Gastroesophageal sphincter (tissue), 4 donors: ENCODE data around the gene LPP. TPM values are rescaled to one million over a fixed set of nuclear protein-coding genes. Genes with fewer than 3 reads are reported as not detected.
A peak's percentile ranks its signal among the peaks of the same experiment; 100 is the strongest.

Source experiments
- ATAC-seq: fragments of 150-250 bp; one replicate; pipeline ENCODE4 v1.9.1; 2016; ENCODE audit warnings: mild to moderate bottlenecking, moderate library complexity
- H3K27ac ChIP-seq, 4 donors: fragments of 200-600 bp; sonication (generic) in 3 of 4; 1 replicate in 3 of 4; 2 replicates in 1 of 4; pipeline ENCODE4 v1.5.1; 2016 to 2019
- H3K27me3 ChIP-seq: fragments of 200-600 bp; sonication (generic); one replicate; pipeline ENCODE4 v1.5.1; 2019
- H3K36me3 ChIP-seq, 2 donors: fragments of 200-600 bp; sonication (generic); one replicate each; pipeline ENCODE4 v1.5.1; 2019; ENCODE audit warnings: control low read depth in 1 of 2
- H3K4me1 ChIP-seq, 3 donors: fragments of 200-600 bp; sonication (generic); 1 replicate in 2 of 3; 2 replicates in 1 of 3; pipeline ENCODE4 v1.5.1; 2016 to 2019; ENCODE audit warnings: control low read depth in 2 of 3
- H3K4me3 ChIP-seq, 2 donors: fragments of 200-600 bp; sonication (generic); one replicate each; pipeline ENCODE4 v1.5.1; 2019; ENCODE audit warnings: mild to moderate bottlenecking in 1 of 2, moderate library complexity in 1 of 2
- H3K9me3 ChIP-seq, 3 donors: fragments of 200-600 bp; sonication (generic); one replicate each; pipeline ENCODE4 v1.5.1; 2017 to 2019; ENCODE audit warnings: control low read depth in 2 of 3
- CTCF ChIP-seq, 4 experiments: fragments of 200-600 bp in 2 of 4; fragments of 450-650 bp in 2 of 4; sonication (generic) in 1 of 4; IDR thresholded peaks; one replicate each; pipeline ENCODE4 v1.5.1; 2017 to 2019; ENCODE audit warnings: antibody characterized with exemption in 4 of 4, mild to moderate bottlenecking in 2 of 4, moderate library complexity in 2 of 4
- EP300 ChIP-seq: sonication (generic); formaldehyde crosslinking; IDR thresholded peaks from one replicate; pipeline ENCODE4 v1.6.1; 2017; ENCODE audit warnings: antibody characterized with exemption, mild to moderate bottlenecking
- POLR2A ChIP-seq, 2 donors: fragments of 450-650 bp; IDR thresholded peaks; one replicate each; pipeline ENCODE4 v1.6.1; 2017; ENCODE audit warnings: antibody characterized with exemption in 2 of 2, mild to moderate bottlenecking in 2 of 2, moderate library complexity in 1 of 2
- POLR2AphosphoS5 ChIP-seq: sonication (generic); formaldehyde crosslinking; IDR thresholded peaks from one replicate; pipeline ENCODE4 v1.6.1; 2017; ENCODE audit warnings: antibody characterized with exemption
- WGBS, 2 donors: methylation state at CpG; one replicate each; pipeline ENCODE4 v1.1.5; 2018; ENCODE audit warnings: low coverage in 1 of 2; 5-methylcytosine and 5-hydroxymethylcytosine counted together
- total RNA-seq, 4 donors: library from RNA; depleted of rRNA; stranded (reverse); fragments of >200 nt; gene quantifications; one replicate each; pipeline ENCODE4 v1.1.0, GENCODE V29; 2016

The LPP gene
- total RNA-seq, 4 donors from 2014 or later, result 1,243 to 2,297 (median 2,164) TPM

- no peaks in the 10 kb centered on the region for H3K36me3 ChIP-seq
- no peak overlapping the region for H3K4me3 ChIP-seq
- 10 to 12% methylated on average over 2 of the region's 2 CpGs for WGBS, 2 donors
- no peaks in the 10 kb centered on the region for H3K27me3 ChIP-seq
- ATAC-seq, result peak; percentile 81
- no peak for TF ChIP-seq CTCF (IDR thresholded peaks at IDR 0.05)
- peak; percentile 74 for TF ChIP-seq POLR2AphosphoS5
- no peak for TF ChIP-seq POLR2A (IDR thresholded peaks at IDR 0.05)
- no peak for TF ChIP-seq EP300
- no peaks in the 10 kb centered on the region for H3K9me3 ChIP-seq
- H3K27ac ChIP-seq, result peak overlapping the region; percentile 65 to 78 (median 75)
- peaks cover 17 to 89% (median 24%) of the 10 kb centered on the region in 3 donors for H3K4me1 ChIP-seq
Observed at GRCh38 chr3:188689101-188689574, 535.2 kb downstream of the LPP start.

GRCh38 chr3:188690064-188690463 lies 536.1 kb downstream of the LPP start:
- H3K4me1 ChIP-seq, result peaks cover 17 to 86% (median 24%) of the 10 kb centered on the region in 3 donors
- H3K27ac ChIP-seq, result peak overlapping the region; percentile 52 to 74 (median 59)
- WGBS, 2 donors, result 58 to 87% methylated on average over 4 to 5 of the region's 5 CpGs
- H3K27me3 ChIP-seq, result no peaks in the 10 kb centered on the region
- H3K9me3 ChIP-seq, result no peaks in the 10 kb centered on the region
- no peak for ATAC-seq
- TF ChIP-seq EP300, result no peak
- no peak for TF ChIP-seq CTCF (IDR thresholded peaks at IDR 0.05)
- no peak for TF ChIP-seq POLR2A (IDR thresholded peaks at IDR 0.05)
- no peak for TF ChIP-seq POLR2AphosphoS5
- H3K36me3 ChIP-seq, result no peaks in the 10 kb centered on the region
- H3K4me3 ChIP-seq, result no peak overlapping the region

- Histone ChIP-seq H3K4me3 (no peak overlapping the region), H3K9me3 (no peaks in the 10 kb centered on the region), H3K27me3 (no peaks in the 10 kb centered on the region), H3K4me1 (peaks cover 17 to 83% (median 24%) of the 10 kb centered on the region in 3 donors), H3K36me3 (no peaks in the 10 kb centered on the region), H3K27ac (peak overlapping the region; percentile 34 to 74 (median 59))
- TF ChIP-seq POLR2AphosphoS5 (no peak), CTCF (IDR thresholded peaks at IDR 0.05) (no peak), EP300 (no peak), POLR2A (IDR thresholded peaks at IDR 0.05) (no peak)
- ATAC-seq, result no peak
- 80 to 91% methylated on average over 1 of the region's 1 CpG for WGBS, 2 donors
Observed at GRCh38 chr3:188691004-188691403, 537.0 kb downstream of the LPP start.

GRCh38 chr3:188691665-188692064 lies 537.7 kb downstream of the LPP start:
- ATAC-seq, result no peak
- Histone ChIP-seq H3K4me3 (no peak overlapping the region), H3K36me3 (no peaks in the 10 kb centered on the region), H3K27me3 (no peaks in the 10 kb centered on the region), H3K9me3 (no peaks in the 10 kb centered on the region), H3K4me1 (peaks cover 17 to 81% (median 22%) of the 10 kb centered on the region in 3 donors), H3K27ac (peak overlapping the region in 3 of 4 donors; percentile 17 to 65 (median 41))
- TF ChIP-seq POLR2AphosphoS5 (no peak), POLR2A (IDR thresholded peaks at IDR 0.05) (no peak), CTCF (IDR thresholded peaks at IDR 0.05) (no peak), EP300 (no peak)
- 17 to 50% methylated on average over 1 of the region's 1 CpG for WGBS, 2 donors

GRCh38 chr3:188692700-188693099 lies 538.7 kb downstream of the LPP start:
- no peak for TF ChIP-seq POLR2A (IDR thresholded peaks at IDR 0.05)
- Histone ChIP-seq H3K9me3 (no peaks in the 10 kb centered on the region), H3K27ac (peak overlapping the region in 2 of 4 donors; percentile 41 to 65), H3K27me3 (no peaks in the 10 kb centered on the region), H3K4me3 (no peak overlapping the region), H3K4me1 (peaks cover 17 to 81% (median 25%) of the 10 kb centered on the region in 3 donors), H3K36me3 (no peaks in the 10 kb centered on the region)
- ATAC-seq, result no peak
- WGBS, 2 donors, result 48 to 63% methylated on average over 2 of the region's 2 CpGs
